ENCODE data around the gene SMG9.
A peak's percentile ranks its signal among the peaks of the same experiment; 100 is the strongest.

SMG9 gene

GRCh38 chr19:43779820-43780219, 25.1 kb upstream of the SMG9 start:
- Histone ChIP-seq H3K9ac (ENCODE audit: low read length) (peak overlapping the region; percentile 97), H3K9me3 (ENCODE audit: insufficient read depth, low read length) (no peaks in the 10 kb centered on the region), H2AFZ (ENCODE audit: low read depth, low read length) (no peak overlapping the region), H3K79me2 (ENCODE audit: low read length) (peaks cover 68% of the 10 kb centered on the region), H3K4me2 (ENCODE audit: low read length) (peak overlapping the region; percentile 99), H3K27me3 (ENCODE audit: low read depth, low read length) (no peaks in the 10 kb centered on the region), H3K4me3 (ENCODE audit: low read length) (peak overlapping the region; percentile 92), H3K4me1 (ENCODE audit: low read length) (peaks cover 61% of the 10 kb centered on the region), H3K27ac (ENCODE audit: low read length) (peak overlapping the region; percentile 83), H4K20me1 (ENCODE audit: insufficient read depth, low read length) (peaks cover 49% of the 10 kb centered on the region), H3K36me3 (replicated peaks; ENCODE audit: low read depth, low read length) (peaks cover 33% of the 10 kb centered on the region)
- TF ChIP-seq EZH2phosphoT487 (IDR thresholded peaks at IDR 0.05; ENCODE audit: low read depth) (no peak), CTCF (IDR thresholded peaks at IDR 0.05; ENCODE audit: low read depth, low read length) (peak; percentile 63)

GRCh38 chr19:43779147-43779819, 24.5 kb upstream of the SMG9 start:
- TF ChIP-seq EZH2phosphoT487 (IDR thresholded peaks at IDR 0.05; ENCODE audit: low read depth) (no peak), CTCF (IDR thresholded peaks at IDR 0.05; ENCODE audit: low read depth, low read length) (no peak)
- peak overlapping the region; percentile 97 for H3K9ac ChIP-seq (ENCODE audit: low read length)
- peaks cover 39% of the 10 kb centered on the region for H3K36me3 ChIP-seq (replicated peaks; ENCODE audit: low read depth, low read length)
- peaks cover 54% of the 10 kb centered on the region for H4K20me1 ChIP-seq (ENCODE audit: insufficient read depth, low read length)
- H3K27ac ChIP-seq (ENCODE audit: low read length) = peak overlapping the region; percentile 83
- peak overlapping the region; percentile 92 for H3K4me3 ChIP-seq (ENCODE audit: low read length)
- peak overlapping the region; percentile 99 for H3K4me2 ChIP-seq (ENCODE audit: low read length)
- no peaks in the 10 kb centered on the region for H3K27me3 ChIP-seq (ENCODE audit: low read depth, low read length)
- no peaks in the 10 kb centered on the region for H3K9me3 ChIP-seq (ENCODE audit: insufficient read depth, low read length)
- H3K4me1 ChIP-seq (ENCODE audit: low read length) = peaks cover 56% of the 10 kb centered on the region
- H3K79me2 ChIP-seq (ENCODE audit: low read length) = peaks cover 73% of the 10 kb centered on the region
- H2AFZ ChIP-seq (ENCODE audit: low read depth, low read length) = no peak overlapping the region

DNA sequence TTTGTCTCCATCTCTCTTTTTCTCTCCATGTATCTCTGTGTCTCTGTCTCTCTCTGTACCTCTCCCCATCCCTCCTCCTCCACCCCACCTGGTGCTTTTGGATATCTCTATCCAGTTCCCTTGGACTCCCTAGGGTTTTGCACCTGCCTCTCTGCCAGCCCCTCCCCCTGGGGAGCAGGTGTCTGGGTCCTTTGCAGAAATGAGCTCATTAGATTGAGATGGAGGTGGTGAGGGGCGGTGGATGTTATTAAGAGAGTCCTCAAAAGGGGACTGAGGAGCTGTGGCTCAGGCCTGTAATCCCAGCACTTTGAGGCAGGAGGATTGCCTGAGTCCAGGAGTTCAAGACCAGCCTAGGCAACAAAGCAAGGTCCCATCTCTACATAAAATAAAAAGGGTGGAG, 23.9 kb upstream of the SMG9 start:
- Histone ChIP-seq H3K9ac (ENCODE audit: low read length) (peak overlapping the region; percentile 97), H3K27me3 (ENCODE audit: low read depth, low read length) (no peaks in the 10 kb centered on the region), H3K27ac (ENCODE audit: low read length) (peak overlapping the region; percentile 83), H4K20me1 (ENCODE audit: insufficient read depth, low read length) (peaks cover 60% of the 10 kb centered on the region), H3K36me3 (replicated peaks; ENCODE audit: low read depth, low read length) (peaks cover 45% of the 10 kb centered on the region), H2AFZ (ENCODE audit: low read depth, low read length) (no peak overlapping the region), H3K9me3 (ENCODE audit: insufficient read depth, low read length) (no peaks in the 10 kb centered on the region), H3K4me2 (ENCODE audit: low read length) (peak overlapping the region; percentile 99), H3K4me1 (ENCODE audit: low read length) (peaks cover 50% of the 10 kb centered on the region), H3K79me2 (ENCODE audit: low read length) (peaks cover 80% of the 10 kb centered on the region), H3K4me3 (ENCODE audit: low read length) (peak overlapping the region; percentile 92)
- TF ChIP-seq EZH2phosphoT487 (IDR thresholded peaks at IDR 0.05; ENCODE audit: low read depth) (no peak), CTCF (IDR thresholded peaks at IDR 0.05; ENCODE audit: low read depth, low read length) (no peak)

GRCh38 chr19:43777163-43777695, 22.5 kb upstream of the SMG9 start:
- TF ChIP-seq CTCF (IDR thresholded peaks at IDR 0.05; ENCODE audit: low read depth, low read length) (no peak), EZH2phosphoT487 (IDR thresholded peaks at IDR 0.05; ENCODE audit: low read depth) (no peak)
- Histone ChIP-seq H3K79me2 (ENCODE audit: low read length) (peaks cover 93% of the 10 kb centered on the region), H3K36me3 (replicated peaks; ENCODE audit: low read depth, low read length) (peaks cover 59% of the 10 kb centered on the region), H4K20me1 (ENCODE audit: insufficient read depth, low read length) (peaks cover 75% of the 10 kb centered on the region), H3K9ac (ENCODE audit: low read length) (peak overlapping the region; percentile 41), H3K4me3 (ENCODE audit: low read length) (peak overlapping the region; percentile 92), H3K27ac (ENCODE audit: low read length) (peak overlapping the region; percentile 83), H3K27me3 (ENCODE audit: low read depth, low read length) (no peaks in the 10 kb centered on the region), H3K4me2 (ENCODE audit: low read length) (peak overlapping the region; percentile 99), H2AFZ (ENCODE audit: low read depth, low read length) (no peak overlapping the region), H3K4me1 (ENCODE audit: low read length) (peaks cover 38% of the 10 kb centered on the region), H3K9me3 (ENCODE audit: insufficient read depth, low read length) (no peaks in the 10 kb centered on the region)

Data from OCI-LY3 (cell line).